ENCODE measurements around the gene SGCE. TPM values are rescaled to one million over a fixed set of nuclear protein-coding genes. Genes with fewer than 3 reads are reported as not detected.

The SGCE gene
- total RNA-seq, 4 donors from 2014 or later: 51.4 to 130 (median 115) TPM

DNA sequence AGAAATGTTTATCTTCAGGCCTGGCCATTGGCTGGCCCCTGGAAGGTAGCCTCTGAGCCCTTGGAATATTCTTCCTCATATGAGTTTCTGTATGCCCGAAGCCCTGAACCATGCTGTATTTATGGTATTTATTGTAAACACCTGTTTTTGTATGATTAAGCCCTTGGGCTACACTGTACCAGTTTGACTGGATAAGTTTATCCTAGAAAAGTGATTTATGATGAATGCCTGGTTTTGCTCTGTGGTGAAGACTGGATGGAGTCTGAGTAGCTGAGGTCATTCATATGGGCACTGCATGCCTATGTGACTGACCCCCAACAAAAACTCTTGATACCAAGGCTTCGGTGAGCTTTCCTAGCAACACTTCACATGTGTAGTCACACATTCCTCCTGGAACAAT lies 79.6 kb downstream of the SGCE start:
- ATAC-seq (ENCODE audit: low FRiP score) (no peak), DNase-seq (ENCODE audit: low spot score) (no peak)
- TF ChIP-seq, protein P1, sequence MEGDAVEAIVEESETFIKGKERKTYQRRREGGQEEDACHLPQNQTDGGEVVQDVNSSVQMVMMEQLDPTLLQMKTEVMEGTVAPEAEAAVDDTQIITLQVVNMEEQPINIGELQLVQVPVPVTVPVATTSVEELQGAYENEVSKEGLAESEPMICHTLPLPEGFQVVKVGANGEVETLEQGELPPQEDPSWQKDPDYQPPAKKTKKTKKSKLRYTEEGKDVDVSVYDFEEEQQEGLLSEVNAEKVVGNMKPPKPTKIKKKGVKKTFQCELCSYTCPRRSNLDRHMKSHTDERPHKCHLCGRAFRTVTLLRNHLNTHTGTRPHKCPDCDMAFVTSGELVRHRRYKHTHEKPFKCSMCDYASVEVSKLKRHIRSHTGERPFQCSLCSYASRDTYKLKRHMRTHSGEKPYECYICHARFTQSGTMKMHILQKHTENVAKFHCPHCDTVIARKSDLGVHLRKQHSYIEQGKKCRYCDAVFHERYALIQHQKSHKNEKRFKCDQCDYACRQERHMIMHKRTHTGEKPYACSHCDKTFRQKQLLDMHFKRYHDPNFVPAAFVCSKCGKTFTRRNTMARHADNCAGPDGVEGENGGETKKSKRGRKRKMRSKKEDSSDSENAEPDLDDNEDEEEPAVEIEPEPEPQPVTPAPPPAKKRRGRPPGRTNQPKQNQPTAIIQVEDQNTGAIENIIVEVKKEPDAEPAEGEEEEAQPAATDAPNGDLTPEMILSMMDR (IDR thresholded peaks at IDR 0.05): no peak

- ATAC-seq (ENCODE audit: low FRiP score): no peak
- TF ChIP-seq, protein P1 (IDR thresholded peaks at IDR 0.05): no peak
Measured at GRCh38 chr7:94575646-94576045, 80.3 kb downstream of the SGCE start.

GRCh38 chr7:94571816-94572215 lies 84.1 kb downstream of the SGCE start:
- TF ChIP-seq, protein P1 (IDR thresholded peaks at IDR 0.05): no peak
- ATAC-seq (ENCODE audit: low FRiP score) (no peak), DNase-seq (ENCODE audit: low spot score) (no peak)

More at GRCh38 chr7:94575646-94576045, 80.3 kb downstream of the SGCE start:
- DNase-seq (ENCODE audit: low spot score): no peak

GRCh38 chr7:94567396-94567795 lies 88.5 kb downstream of the SGCE start:
- TF ChIP-seq, protein P1 (IDR thresholded peaks at IDR 0.05): no peak
- ATAC-seq (ENCODE audit: low FRiP score) (no peak), DNase-seq (ENCODE audit: low spot score) (no peak)

- DNase-seq (ENCODE audit: low spot score) (no peak), ATAC-seq (ENCODE audit: low FRiP score) (no peak)
- TF ChIP-seq, protein P1 (IDR thresholded peaks at IDR 0.05): no peak
Measured at GRCh38 chr7:94565247-94565894, 90.6 kb downstream of the SGCE start.

DNA sequence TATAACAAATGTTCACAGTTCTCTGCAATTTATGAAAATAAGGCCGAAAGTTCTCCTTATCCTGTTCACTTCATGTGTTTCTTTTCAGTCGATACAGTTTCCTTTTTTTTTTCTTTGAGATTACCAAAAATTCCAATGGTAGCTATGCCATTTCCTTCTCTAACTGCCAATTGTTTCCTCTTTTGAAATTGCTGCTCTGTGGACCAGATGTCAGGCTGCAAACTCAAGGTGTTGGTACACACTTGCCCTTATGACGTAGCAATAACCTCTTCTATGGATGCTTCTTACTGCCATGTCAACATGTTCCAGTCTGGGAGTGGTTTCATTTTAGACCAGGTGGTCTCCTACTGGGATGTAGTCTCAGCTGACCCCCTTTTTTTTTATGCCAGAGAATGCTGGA lies 93.4 kb downstream of the SGCE start:
- TF ChIP-seq, protein P1 (IDR thresholded peaks at IDR 0.05): no peak
- ATAC-seq (ENCODE audit: low FRiP score): no peak
- no peak for DNase-seq (ENCODE audit: low spot score)

- TF ChIP-seq, protein P1 (IDR thresholded peaks at IDR 0.05): no peak
- ATAC-seq (ENCODE audit: low FRiP score) (no peak), DNase-seq (ENCODE audit: low spot score) (no peak)
Measured at GRCh38 chr7:94561841-94562514, 94.0 kb downstream of the SGCE start.
